SU-DHL-6 (cell line): ENCODE measurements around the gene DIS3L2.

Source experiments
- EZH2phosphoT487 ChIP-seq: fragments of 200-600 bp; sonication (generic), shearing (Covaris generic); conservative IDR thresholded peaks from 2 replicates; pipeline ENCODE4 v1.6.1; 2018; ENCODE audit warnings: mild to moderate bottlenecking, antibody characterized with exemption, low read length, moderate library complexity, mixed read lengths
- TF ChIP-seq, protein P1 (sequence below): fragments of 200-600 bp; sonication (generic); IDR thresholded peaks from one replicate; pipeline ENCODE4 v1.5.1; 2017; ENCODE audit warnings: antibody characterized with exemption, mild to moderate bottlenecking, low read length, moderate library complexity; ENCODE audit not compliant: insufficient read depth, poor library complexity, severe bottlenecking

DNA sequence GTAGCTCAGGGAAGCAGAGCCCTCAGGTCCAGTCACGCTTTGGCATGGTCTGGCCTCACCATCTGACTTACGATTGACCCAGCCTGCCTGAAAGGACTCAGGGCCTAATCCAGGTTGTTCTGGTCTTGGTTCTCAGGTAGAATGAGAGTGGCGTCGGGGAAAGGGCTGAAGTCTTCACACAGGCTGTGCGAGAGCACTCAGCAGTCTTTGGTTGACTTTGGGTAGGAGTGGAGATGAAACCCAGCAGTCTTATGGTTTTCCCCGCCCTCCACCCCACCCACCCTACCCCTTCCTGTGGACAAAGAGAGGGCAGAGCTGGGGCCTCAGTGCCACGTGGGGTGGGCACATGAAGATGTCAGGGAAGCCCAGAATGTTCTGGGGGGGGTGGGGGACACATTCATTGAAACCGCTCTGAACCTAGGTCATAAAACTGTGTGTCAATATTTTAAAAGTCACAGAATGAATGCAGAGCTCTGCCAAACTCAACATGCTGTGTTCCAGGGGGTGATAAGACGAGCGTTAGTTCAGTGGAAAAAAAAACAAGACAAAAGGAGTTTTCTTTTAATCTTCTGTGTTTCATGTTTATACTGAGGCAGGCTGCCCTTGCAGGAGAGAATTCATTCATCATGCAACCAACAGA is 358.4 kb downstream of the DIS3L2 start:
- TF ChIP-seq, protein P1, sequence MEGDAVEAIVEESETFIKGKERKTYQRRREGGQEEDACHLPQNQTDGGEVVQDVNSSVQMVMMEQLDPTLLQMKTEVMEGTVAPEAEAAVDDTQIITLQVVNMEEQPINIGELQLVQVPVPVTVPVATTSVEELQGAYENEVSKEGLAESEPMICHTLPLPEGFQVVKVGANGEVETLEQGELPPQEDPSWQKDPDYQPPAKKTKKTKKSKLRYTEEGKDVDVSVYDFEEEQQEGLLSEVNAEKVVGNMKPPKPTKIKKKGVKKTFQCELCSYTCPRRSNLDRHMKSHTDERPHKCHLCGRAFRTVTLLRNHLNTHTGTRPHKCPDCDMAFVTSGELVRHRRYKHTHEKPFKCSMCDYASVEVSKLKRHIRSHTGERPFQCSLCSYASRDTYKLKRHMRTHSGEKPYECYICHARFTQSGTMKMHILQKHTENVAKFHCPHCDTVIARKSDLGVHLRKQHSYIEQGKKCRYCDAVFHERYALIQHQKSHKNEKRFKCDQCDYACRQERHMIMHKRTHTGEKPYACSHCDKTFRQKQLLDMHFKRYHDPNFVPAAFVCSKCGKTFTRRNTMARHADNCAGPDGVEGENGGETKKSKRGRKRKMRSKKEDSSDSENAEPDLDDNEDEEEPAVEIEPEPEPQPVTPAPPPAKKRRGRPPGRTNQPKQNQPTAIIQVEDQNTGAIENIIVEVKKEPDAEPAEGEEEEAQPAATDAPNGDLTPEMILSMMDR = no peak
- TF ChIP-seq EZH2phosphoT487 = no peak
